Ascending aorta (tissue), 2 donors: ENCODE results near the gene POLE. TPM values are rescaled to one million over a fixed set of nuclear protein-coding genes. Genes with fewer than 3 reads are reported as not detected.

ENCODE experiments used
- DNase-seq, 2 donors: peaks; one replicate each; pipeline ENCODE4 v3.0.0-alpha.2; 2019; ENCODE audit warnings: low spot score in 2 of 2
- H3K27ac ChIP-seq, 2 donors: fragments of 200-600 bp; sonication (generic); one replicate each; pipeline ENCODE4 v1.5.1; 2016 to 2017; ENCODE audit warnings: mild to moderate bottlenecking in 1 of 2
- H3K27me3 ChIP-seq: fragments of 200-600 bp; sonication (generic); one replicate; pipeline ENCODE4 v1.5.1; 2017
- H3K36me3 ChIP-seq, 2 donors: fragments of 200-600 bp; sonication (generic); one replicate each; pipeline ENCODE4 v1.5.1; 2016
- H3K4me1 ChIP-seq, 2 donors: fragments of 200-600 bp; sonication (generic); one replicate each; pipeline ENCODE4 v1.5.1; 2016 to 2017; ENCODE audit warnings: mild to moderate bottlenecking in 1 of 2
- H3K4me3 ChIP-seq, 2 donors: fragments of 200-600 bp; sonication (generic); one replicate each; pipeline ENCODE4 v1.5.1; 2016 to 2017; ENCODE audit warnings: mild to moderate bottlenecking in 1 of 2
- H3K9me3 ChIP-seq, 2 donors: fragments of 200-600 bp; sonication (generic); one replicate each; pipeline ENCODE4 v1.5.1; 2016
- CTCF ChIP-seq, 3 experiments: fragments of 200-600 bp in 2 of 3; fragments of 450-650 bp in 1 of 3; sonication (generic) in 2 of 3; IDR thresholded peaks; one replicate each; pipeline ENCODE4 v1.5.1; 2016 to 2019; ENCODE audit warnings: antibody characterized with exemption in 3 of 3, mild to moderate bottlenecking in 1 of 3, moderate library complexity in 1 of 3
- intact Hi-C: fragments of 100-400 bp; cut with DNase I; formaldehyde crosslinking; loops from one replicate; pipeline ENCODE4 v1.15.1; 2023
- total RNA-seq: library from RNA; depleted of rRNA; stranded (reverse); fragments of >200 nt; gene quantifications from one replicate; pipeline ENCODE4 v1.1.0, GENCODE V29; 2016

POLE gene
- total RNA-seq, 1 donor from 2014 or later: 115 TPM

- H3K36me3 ChIP-seq: peaks cover 30 to 48% of the 10 kb centered on the region in 2 donors
- no peak overlapping the region for H3K27ac ChIP-seq
- H3K9me3 ChIP-seq: no peaks in the 10 kb centered on the region
- DNase-seq: no peak
- peaks cover 0 to 9% of the 10 kb centered on the region in 2 donors for H3K4me1 ChIP-seq
- no peaks in the 10 kb centered on the region for H3K27me3 ChIP-seq
- intact Hi-C loops: no loop called here
- no peak overlapping the region for H3K4me3 ChIP-seq
- no peak for TF ChIP-seq CTCF (IDR thresholded peaks at IDR 0.05)
Measured at GRCh38 chr12:132716356-132716755, 29.2 kb upstream of the POLE start.

- H3K4me3 ChIP-seq: no peak overlapping the region
- intact Hi-C loops: no loop called here
- no peaks in the 10 kb centered on the region for H3K27me3 ChIP-seq
- H3K36me3 ChIP-seq: peaks cover 26 to 44% of the 10 kb centered on the region in 2 donors
- no peak for DNase-seq
- H3K4me1 ChIP-seq: peaks cover 0 to 10% of the 10 kb centered on the region in 2 donors
- TF ChIP-seq CTCF (IDR thresholded peaks at IDR 0.05): no peak
- no peak overlapping the region for H3K27ac ChIP-seq
- H3K9me3 ChIP-seq: no peaks in the 10 kb centered on the region
Measured at GRCh38 chr12:132715874-132716273, 28.7 kb upstream of the POLE start.

GRCh38 chr12:132713123-132713522 lies 26.0 kb upstream of the POLE start:
- Histone ChIP-seq H3K27ac (no peak overlapping the region), H3K4me1 (peaks cover 0 to 14% of the 10 kb centered on the region in 2 donors), H3K4me3 (no peak overlapping the region), H3K36me3 (peaks cover 13 to 22% of the 10 kb centered on the region in 2 donors), H3K27me3 (no peaks in the 10 kb centered on the region), H3K9me3 (no peaks in the 10 kb centered on the region)
- TF ChIP-seq CTCF (IDR thresholded peaks at IDR 0.05): no peak
- intact Hi-C loops: no loop called here
- DNase-seq: no peak

DNA sequence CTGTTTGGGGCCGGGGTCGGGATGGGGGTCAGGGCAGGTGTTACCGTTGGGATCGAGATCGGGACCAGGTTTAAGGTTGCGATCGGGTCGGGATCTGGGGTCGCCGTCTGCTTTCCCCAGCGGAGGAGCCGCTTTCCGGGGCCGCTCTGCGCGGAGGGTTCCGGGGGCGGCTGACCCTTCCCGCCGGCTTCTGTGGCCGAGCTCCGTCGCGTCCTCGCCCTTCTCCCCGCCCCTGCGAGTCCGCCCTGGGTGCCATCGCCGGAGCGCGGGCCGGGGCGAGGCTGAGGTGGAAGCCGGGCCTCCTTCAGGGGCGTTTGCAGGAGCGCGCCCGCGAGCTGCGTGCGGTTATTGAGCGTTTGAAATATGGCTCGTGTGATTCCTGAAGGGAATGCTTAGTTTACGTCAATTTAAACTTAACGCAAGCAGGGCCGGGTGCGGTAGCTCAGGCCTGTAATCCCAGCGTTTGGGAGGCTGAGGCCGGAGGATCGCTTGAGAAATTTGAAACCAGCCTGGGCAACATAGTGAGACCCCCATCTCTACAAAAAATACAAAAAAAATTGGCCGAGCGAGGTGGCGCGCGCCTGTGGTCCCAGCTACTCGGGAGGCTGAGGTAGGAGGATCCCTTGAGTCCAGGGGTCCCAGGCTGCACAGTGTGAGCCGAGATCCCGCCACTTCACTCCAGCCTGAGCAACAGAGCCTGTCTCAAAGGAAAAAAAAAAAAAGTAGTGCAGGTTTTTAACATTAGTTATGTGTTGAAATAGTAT lies 24.1 kb upstream of the POLE start:
- Histone ChIP-seq H3K27ac (peak overlapping the region in 1 of 2 donors; percentile 7), H3K4me1 (peaks cover 0 to 14% of the 10 kb centered on the region in 2 donors), H3K27me3 (no peaks in the 10 kb centered on the region), H3K4me3 (peak overlapping the region; percentile 83 to 90), H3K9me3 (no peaks in the 10 kb centered on the region), H3K36me3 (peaks cover 0 to 7% of the 10 kb centered on the region in 2 donors)
- TF ChIP-seq CTCF (IDR thresholded peaks at IDR 0.05): no peak
- intact Hi-C loops: loop anchor here (2.0 kb wide), 1 partner anchor 566 kb away; the partner anchor contains the start of genes DDX51 and NOC4L
- DNase-seq: no peak

DNA sequence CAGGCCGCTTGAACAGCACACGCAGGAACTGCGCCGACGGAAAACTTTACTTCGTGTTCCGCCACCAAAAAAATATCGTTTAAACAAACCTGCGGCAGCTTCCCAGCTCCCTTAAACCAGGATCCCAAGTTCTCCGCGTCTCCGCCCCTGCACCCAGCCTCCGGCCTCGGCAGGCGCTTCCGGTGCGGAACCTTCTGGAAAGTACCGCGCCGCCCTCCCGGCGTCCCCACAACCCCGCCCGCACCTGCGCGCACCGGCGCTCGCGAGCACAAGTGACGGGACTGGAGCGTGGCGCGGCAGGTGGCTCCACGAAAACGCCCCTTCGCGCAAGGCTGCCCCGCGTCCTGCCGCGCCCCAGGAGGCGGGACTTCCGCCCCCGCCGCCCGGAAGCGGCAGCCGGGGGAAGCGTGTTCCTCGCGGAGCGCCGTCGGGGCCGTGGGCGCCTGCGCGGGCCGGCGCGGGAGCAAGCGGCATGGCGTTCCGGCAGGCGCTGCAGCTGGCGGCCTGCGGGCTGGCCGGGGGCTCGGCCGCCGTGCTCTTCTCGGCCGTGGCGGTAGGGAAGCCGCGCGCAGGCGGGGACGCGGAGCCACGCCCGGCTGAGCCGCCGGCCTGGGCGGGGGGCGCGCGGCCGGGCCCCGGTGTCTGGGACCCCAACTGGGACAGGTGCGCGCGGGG lies 23.4 kb upstream of the POLE start, which contains the start of gene PGAM5:
TSS of gene PGAM5 (plus strand) at position 438 of the 675 bp plus-strand sequence. CDS start at position 473, 35 bp downstream.
- Histone ChIP-seq H3K27me3 (no peaks in the 10 kb centered on the region), H3K4me3 (peak within 1 kb of the TSS; percentile 83 to 90), H3K27ac (peak within 1 kb of the TSS; percentile 58 to 79), H3K4me1 (peaks cover 0 to 14% of the 10 kb centered on the region in 2 donors), H3K9me3 (no peaks in the 10 kb centered on the region), H3K36me3 (peaks cover 0 to 10% of the 10 kb centered on the region in 2 donors)
- intact Hi-C loops: loop anchor here (1.0 to 2.0 kb wide), 4 partner anchors 23 to 566 kb away; partner anchors contain the start of genes ANKLE2, DDX51, GOLGA3 and NOC4L
- DNase-seq: peak; percentile 30 to 87
- TF ChIP-seq CTCF (IDR thresholded peaks at IDR 0.05): no peak
